SU-DHL-6 (cell line): ENCODE data around the gene DNAH11.

ENCODE experiments used
- EZH2phosphoT487 ChIP-seq: fragments of 200-600 bp; sonication (generic), shearing (Covaris generic); conservative IDR thresholded peaks from 2 replicates; pipeline ENCODE4 v1.6.1; 2018; ENCODE audit warnings: mild to moderate bottlenecking, antibody characterized with exemption, low read length, moderate library complexity, mixed read lengths
- TF ChIP-seq, protein P1 (sequence below): fragments of 200-600 bp; sonication (generic); IDR thresholded peaks from one replicate; pipeline ENCODE4 v1.5.1; 2017; ENCODE audit warnings: antibody characterized with exemption, mild to moderate bottlenecking, low read length, moderate library complexity; ENCODE audit not compliant: insufficient read depth, poor library complexity, severe bottlenecking

DNA sequence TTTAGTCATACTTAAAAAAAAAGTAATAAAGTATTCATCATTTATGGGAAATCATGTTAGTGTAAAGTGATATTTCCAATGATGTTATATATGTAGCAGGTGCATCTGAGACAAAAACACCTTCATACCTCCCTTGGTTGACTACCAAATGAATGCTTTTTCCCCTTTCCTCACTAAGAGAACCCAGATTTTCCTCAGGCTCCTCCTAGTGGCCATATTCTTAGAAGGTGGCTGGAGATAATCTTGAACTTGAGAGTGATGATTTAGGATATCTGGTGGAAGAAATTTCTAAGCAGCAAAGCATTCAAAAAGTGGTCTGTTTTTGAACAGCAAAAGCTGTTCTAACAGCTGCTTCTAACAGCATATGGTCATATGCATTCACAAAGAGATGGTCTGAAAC is 16.8 kb upstream of the DNAH11 start:
- TF ChIP-seq, protein P1, sequence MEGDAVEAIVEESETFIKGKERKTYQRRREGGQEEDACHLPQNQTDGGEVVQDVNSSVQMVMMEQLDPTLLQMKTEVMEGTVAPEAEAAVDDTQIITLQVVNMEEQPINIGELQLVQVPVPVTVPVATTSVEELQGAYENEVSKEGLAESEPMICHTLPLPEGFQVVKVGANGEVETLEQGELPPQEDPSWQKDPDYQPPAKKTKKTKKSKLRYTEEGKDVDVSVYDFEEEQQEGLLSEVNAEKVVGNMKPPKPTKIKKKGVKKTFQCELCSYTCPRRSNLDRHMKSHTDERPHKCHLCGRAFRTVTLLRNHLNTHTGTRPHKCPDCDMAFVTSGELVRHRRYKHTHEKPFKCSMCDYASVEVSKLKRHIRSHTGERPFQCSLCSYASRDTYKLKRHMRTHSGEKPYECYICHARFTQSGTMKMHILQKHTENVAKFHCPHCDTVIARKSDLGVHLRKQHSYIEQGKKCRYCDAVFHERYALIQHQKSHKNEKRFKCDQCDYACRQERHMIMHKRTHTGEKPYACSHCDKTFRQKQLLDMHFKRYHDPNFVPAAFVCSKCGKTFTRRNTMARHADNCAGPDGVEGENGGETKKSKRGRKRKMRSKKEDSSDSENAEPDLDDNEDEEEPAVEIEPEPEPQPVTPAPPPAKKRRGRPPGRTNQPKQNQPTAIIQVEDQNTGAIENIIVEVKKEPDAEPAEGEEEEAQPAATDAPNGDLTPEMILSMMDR, result no peak
- no peak for TF ChIP-seq EZH2phosphoT487
